Left ventricle myocardium superior (tissue), 1 donor: ENCODE results near the gene SNTG2. TPM values are rescaled to one million over a fixed set of nuclear protein-coding genes. Genes with fewer than 3 reads are reported as not detected.
"Not testable (repeated sequence)": the region's sequence is repeated elsewhere in the genome, so short reads cannot be mapped to it uniquely, and the experiment has no call there.

ENCODE experiments used
- ATAC-seq: fragments of 200-7000 bp; cut with Tn5 transposase; one replicate; pipeline ENCODE4 v1.9.1; 2020; ENCODE audit warnings: mild to moderate bottlenecking, moderate library complexity
- DNase-seq: peaks from one replicate; pipeline ENCODE4 v3.0.0-alpha.2; 2020
- intact Hi-C: fragments of 100-400 bp; cut with micrococcal nuclease; formaldehyde crosslinking; loops from one replicate; pipeline ENCODE4 v1.11.0; 2022
- total RNA-seq: library from RNA; stranded (reverse); fragmentation: NEBNext Ultra II Directional; extraction: Animal tissue kit (Norgen Biotek cat#: 25700); gene quantifications from one replicate; pipeline ENCODE4 v1.2.1, GENCODE V29; 2021
- donor health status: DM: no; HTN: yes; CAD: no; lungs with severe emphysema.

SNTG2 gene
- total RNA-seq, 1 donor from 2014 or later = 0.77 TPM

- DNase-seq (no peak), ATAC-seq (no peak)
- intact Hi-C loops = no loop called here
Observed at GRCh38 chr2:1071650-1072049, 121.0 kb downstream of the SNTG2 start.

GRCh38 chr2:1072250-1072649 lies 121.6 kb downstream of the SNTG2 start:
- ATAC-seq = no peak
- DNase-seq = no peak
- intact Hi-C loops = no loop called here

- ATAC-seq (no peak), DNase-seq (no peak)
- intact Hi-C loops = no loop called here
Observed at GRCh38 chr2:1077911-1078310, 127.3 kb downstream of the SNTG2 start.

- intact Hi-C loops = no loop called here
- DNase-seq (no peak), ATAC-seq (no peak)
Observed at GRCh38 chr2:1078326-1078725, 127.7 kb downstream of the SNTG2 start.

- ATAC-seq = no peak
- intact Hi-C loops = no loop called here
- DNase-seq = no peak
Observed at GRCh38 chr2:1079873-1080799, 129.5 kb downstream of the SNTG2 start.

GRCh38 chr2:1081451-1082225 lies 131.0 kb downstream of the SNTG2 start:
- DNase-seq = peak; percentile 69

GRCh38 chr2:1082456-1083205 lies 132.0 kb downstream of the SNTG2 start:
- intact Hi-C loops = no loop called here
- no peak for ATAC-seq

More at GRCh38 chr2:1081451-1082225, 131.0 kb downstream of the SNTG2 start:
- peak; percentile 58 for ATAC-seq
- intact Hi-C loops = no loop called here

GRCh38 chr2:1088192-1088860 lies 137.7 kb downstream of the SNTG2 start:
- ATAC-seq (no peak), DNase-seq (no peak)
- intact Hi-C loops = no loop called here

More at GRCh38 chr2:1082456-1083205, 132.0 kb downstream of the SNTG2 start:
- DNase-seq = no peak

- intact Hi-C loops = no loop called here
- DNase-seq (no peak), ATAC-seq (no peak)
Observed at GRCh38 chr2:1088940-1089339, 138.3 kb downstream of the SNTG2 start.

- ATAC-seq = no peak
- intact Hi-C loops = no loop called here
- DNase-seq = no peak
Observed at GRCh38 chr2:1091895-1092585, 141.4 kb downstream of the SNTG2 start.

- ATAC-seq, intact Hi-C loops, DNase-seq: not testable (repeated sequence)
Observed at GRCh38 chr2:1093668-1094067, 143.0 kb downstream of the SNTG2 start.

GRCh38 chr2:1097101-1097500 lies 146.5 kb downstream of the SNTG2 start:
- intact Hi-C loops = no loop called here
- DNase-seq (no peak), ATAC-seq (no peak)

- DNase-seq = no peak
- intact Hi-C loops = no loop called here
- no peak for ATAC-seq
Observed at GRCh38 chr2:1099418-1099817, 148.8 kb downstream of the SNTG2 start.

- intact Hi-C loops = no loop called here
- no peak for DNase-seq
- ATAC-seq = no peak
Observed at GRCh38 chr2:1101011-1101782, 150.5 kb downstream of the SNTG2 start.

GRCh38 chr2:1101982-1102590 lies 151.4 kb downstream of the SNTG2 start:
- DNase-seq (no peak), ATAC-seq (no peak)
- intact Hi-C loops = no loop called here

GRCh38 chr2:1104364-1104763 lies 153.7 kb downstream of the SNTG2 start:
- ATAC-seq = no peak
- no peak for DNase-seq
- intact Hi-C loops = no loop called here

GRCh38 chr2:1106344-1106743 lies 155.7 kb downstream of the SNTG2 start:
- intact Hi-C loops, ATAC-seq, DNase-seq: not testable (repeated sequence)
